H1 (cell line): ENCODE data around the gene DENND11. TPM values are rescaled to one million over a fixed set of nuclear protein-coding genes. Genes with fewer than 3 reads are reported as not detected.
A peak's percentile ranks its signal among the peaks of the same experiment; 100 is the strongest.

Experiments used
- CTCF ChIA-PET: fragments of 300-600 bp; sonication (Branson Sonifier 250); formaldehyde crosslinking; loops from one replicate; lab custom pipeline; 2021; ENCODE audit not compliant: partially characterized antibody; lab: Charles Lee
- POLR2A ChIA-PET: fragments of 300-600 bp; sonication (Branson Sonifier 250); formaldehyde crosslinking; loops from one replicate; lab custom pipeline; 2021; ENCODE audit warnings: inconsistent platforms; ENCODE audit not compliant: partially characterized antibody; lab: Charles Lee
- DNase-seq, 2 experiments: peaks; one replicate each; pipeline versions ENCODE4 v3.0.0 to v3.0.0-alpha.2; 2010 to 2022; ENCODE audit warnings: low spot score in 2 of 2, low read depth in 1 of 2, mixed read lengths in 1 of 2
- FAIRE-seq: peaks from 2 replicates; lab custom pipeline; 2011; peaks lifted over from hg19 to GRCh38; lab: Jason Lieb, UNC
- H2AFZ ChIP-seq: 2 replicates; pipeline ENCODE4 v1.8.1; 2012; ENCODE audit warnings: low read length, inconsistent platforms
- H2AK5ac ChIP-seq: 2 replicates; pipeline ENCODE4 v1.6.1; 2013; ENCODE audit warnings: low read depth, low read length
- H2BK120ac ChIP-seq: replicated peaks from 2 replicates; pipeline ENCODE3; 2013; ENCODE audit warnings: low read depth, low read length, inconsistent platforms
- H2BK12ac ChIP-seq: 2 replicates; pipeline ENCODE4 v1.6.1; 2013; ENCODE audit warnings: low read depth, low read length
- H2BK15ac ChIP-seq: 2 replicates; pipeline ENCODE4 v1.6.1; 2013; ENCODE audit warnings: low read length
- H2BK20ac ChIP-seq: 2 replicates; pipeline ENCODE4 v1.6.1; 2013; ENCODE audit warnings: low read length
- H2BK5ac ChIP-seq: 2 replicates; pipeline ENCODE4 v1.6.1; 2013; ENCODE audit warnings: low read depth, low read length
- H3K14ac ChIP-seq: 2 replicates; pipeline ENCODE4 v1.6.1; 2013; ENCODE audit warnings: inconsistent platforms; ENCODE audit not compliant: insufficient read length
- H3K18ac ChIP-seq: 2 replicates; pipeline ENCODE4 v1.6.1; 2013; ENCODE audit warnings: low read length; ENCODE audit errors: extremely low read depth
- H3K23ac ChIP-seq: 2 replicates; pipeline ENCODE4 v1.6.1; 2013; ENCODE audit warnings: inconsistent platforms; ENCODE audit not compliant: insufficient read length
- H3K23me2 ChIP-seq: 2 replicates; pipeline ENCODE4 v1.6.1; 2013; ENCODE audit warnings: low read depth, low read length
- H3K27ac ChIP-seq: 2 replicates; pipeline ENCODE4 v1.6.1; 2011; ENCODE audit warnings: low read depth, low read length, inconsistent platforms
- H3K27me3 ChIP-seq, 4 experiments: replicated peaks in 1 of 4; 1 replicate in 1 of 4; 2 replicates in 3 of 4; pipeline versions ENCODE4 v1.6.1 to v1.8.1; 2011 to 2013; ENCODE audit warnings: low read length in 3 of 4, mild to moderate bottlenecking in 3 of 4, inconsistent platforms in 2 of 4, mixed read lengths in 2 of 4, moderate library complexity in 1 of 4; ENCODE audit not compliant: control insufficient read depth in 3 of 4, insufficient read depth in 3 of 4; ENCODE audit errors: extremely low read depth in 1 of 4
- H3K36me3 ChIP-seq, 4 experiments: 2 replicates each; pipeline versions ENCODE4 v1.6.1 to v1.8.1; 2011 to 2013; ENCODE audit warnings: mild to moderate bottlenecking in 4 of 4, low read length in 3 of 4, moderate library complexity in 2 of 4, control low read depth in 1 of 4, inconsistent platforms in 1 of 4; ENCODE audit not compliant: insufficient read depth in 4 of 4, control insufficient read depth in 2 of 4
- H3K4ac ChIP-seq: replicated peaks from 2 replicates; pipeline ENCODE3; 2013; ENCODE audit warnings: low read length, low read depth, mixed read lengths, inconsistent platforms; ENCODE audit not compliant: insufficient read length
- H3K4me1 ChIP-seq, 4 experiments: replicated peaks in 1 of 4; 1 replicate in 1 of 4; 2 replicates in 3 of 4; pipeline versions ENCODE4 v1.6.1 to v1.8.1; 2011 to 2013; ENCODE audit warnings: low read length in 3 of 4, inconsistent platforms in 2 of 4, mixed read lengths in 1 of 4; ENCODE audit not compliant: insufficient read depth in 4 of 4, control insufficient read depth in 3 of 4
- H3K4me2 ChIP-seq, 2 experiments: 2 replicates each; pipeline versions ENCODE4 v1.6.1 to v1.8.1; 2011 to 2013; ENCODE audit warnings: low read depth in 2 of 2, low read length in 2 of 2, control low read depth in 1 of 2, inconsistent platforms in 1 of 2, mild to moderate bottlenecking in 1 of 2; ENCODE audit not compliant: insufficient read depth in 1 of 2
- H3K4me3 ChIP-seq, 4 experiments: fragments of 200-600, 300-600 bp in 1 of 4; sonication (generic), shearing (Covaris generic), sonication (Bioruptor Twin) in 1 of 4; 2 replicates each; pipeline versions ENCODE4 v1.5.1 to v1.8.1; 2011 to 2016; ENCODE audit warnings: low read length in 4 of 4, low read depth in 3 of 4, control low read depth in 2 of 4, inconsistent platforms in 2 of 4, mild to moderate bottlenecking in 2 of 4, mixed read lengths in 1 of 4, moderate library complexity in 1 of 4; ENCODE audit not compliant: insufficient read depth in 2 of 4; ENCODE audit errors: extremely low read depth in 1 of 4
- H3K56ac ChIP-seq: replicated peaks from 2 replicates; pipeline ENCODE3; 2013; ENCODE audit warnings: low read depth, mild to moderate bottlenecking, mixed read lengths, low read length, inconsistent platforms; ENCODE audit not compliant: insufficient read length
- H3K79me1 ChIP-seq: 2 replicates; pipeline ENCODE4 v1.6.1; 2013; ENCODE audit warnings: low read depth, low read length, control low read depth
- H3K79me2 ChIP-seq, 2 experiments: 2 replicates each; pipeline versions ENCODE4 v1.6.1 to v1.8.1; 2012 to 2013; ENCODE audit warnings: low read length in 2 of 2, mild to moderate bottlenecking in 2 of 2, inconsistent platforms in 1 of 2; ENCODE audit not compliant: insufficient read depth in 2 of 2, control insufficient read depth in 1 of 2
- H3K9ac ChIP-seq, 4 experiments: replicated peaks in 1 of 4; 1 replicate in 1 of 4; 2 replicates in 3 of 4; pipeline versions ENCODE4 v1.6.1 to v1.8.1; 2011 to 2013; ENCODE audit warnings: low read depth in 3 of 4, low read length in 3 of 4, control low read depth in 2 of 4, mild to moderate bottlenecking in 2 of 4, moderate library complexity in 2 of 4, inconsistent platforms in 1 of 4; ENCODE audit errors: extremely low read depth in 1 of 4
- H3K9me3 ChIP-seq, 2 experiments: 2 replicates each; pipeline versions ENCODE4 v1.6.1 to v1.8.1; 2012 to 2013; ENCODE audit warnings: mild to moderate bottlenecking in 2 of 2, moderate library complexity in 2 of 2, control low read depth in 1 of 2, inconsistent platforms in 1 of 2, low read depth in 1 of 2, low read length in 1 of 2, mixed read lengths in 1 of 2; ENCODE audit not compliant: insufficient read depth in 2 of 2
- H4K20me1 ChIP-seq, 2 experiments: replicated peaks in 1 of 2; 2 replicates each; pipeline versions ENCODE3 to v1.8.1; 2011 to 2013; ENCODE audit warnings: inconsistent platforms in 2 of 2, low read length in 2 of 2, mild to moderate bottlenecking in 1 of 2; ENCODE audit not compliant: insufficient read depth in 2 of 2, control insufficient read depth in 1 of 2
- H4K5ac ChIP-seq: 2 replicates; pipeline ENCODE4 v1.6.1; 2013; ENCODE audit warnings: low read length, low read depth, mixed read lengths, inconsistent platforms; ENCODE audit not compliant: insufficient read length
- H4K8ac ChIP-seq: 2 replicates; pipeline ENCODE4 v1.8.0; 2013; ENCODE audit warnings: mild to moderate bottlenecking, moderate library complexity, low read length, inconsistent platforms; ENCODE audit not compliant: insufficient read depth; ENCODE audit errors: extremely low read depth
- H4K91ac ChIP-seq: replicated peaks from 2 replicates; pipeline ENCODE3; 2013; ENCODE audit warnings: low read length, mixed read lengths, inconsistent platforms; ENCODE audit not compliant: insufficient read length
- BRCA1 ChIP-seq: IDR thresholded peaks from 2 replicates; pipeline ENCODE4 v1.6.1; 2012; ENCODE audit warnings: low read depth, low read length, improper control_type of control experiment
- EZH2 ChIP-seq: fragments of 200-600 bp; sonication (generic); IDR thresholded peaks from 2 replicates; pipeline ENCODE4 v1.7.1; 2012; ENCODE audit warnings: low read depth, mild to moderate bottlenecking, moderate library complexity, low read length, inconsistent platforms; ENCODE audit not compliant: severe bottlenecking
- GABPA ChIP-seq: IDR thresholded peaks from 2 replicates; pipeline ENCODE4 v1.6.1; 2011; ENCODE audit warnings: mild to moderate bottlenecking, low read length, moderate library complexity, borderline replicate concordance; ENCODE audit not compliant: insufficient read depth
- KDM4A ChIP-seq: IDR thresholded peaks from one replicate; pipeline ENCODE4 v1.7.1; 2012; ENCODE audit warnings: low read depth, mild to moderate bottlenecking, moderate library complexity, low read length, inconsistent platforms; ENCODE audit not compliant: severe bottlenecking
- POLR2A ChIP-seq, 2 experiments: IDR thresholded peaks; 1 replicate in 1 of 2; 2 replicates in 1 of 2; pipeline ENCODE4 v1.6.1; 2011; ENCODE audit warnings: low read depth in 2 of 2, low read length in 2 of 2, mild to moderate bottlenecking in 2 of 2; ENCODE audit errors: control extremely low read depth in 1 of 2
- RBBP5 ChIP-seq: IDR thresholded peaks from 2 replicates; pipeline ENCODE4 v1.7.1; 2012; ENCODE audit warnings: low read depth, mild to moderate bottlenecking, inconsistent platforms, low read length, moderate library complexity, borderline replicate concordance
- SIN3A ChIP-seq, 2 experiments: IDR thresholded peaks in 1 of 2; conservative IDR thresholded peaks in 1 of 2; 2 replicates each; pipeline ENCODE4 v1.6.1; 2011 to 2012; ENCODE audit warnings: low read length in 2 of 2, improper control_type of control experiment in 1 of 2, low read depth in 1 of 2, mild to moderate bottlenecking in 1 of 2
- SIRT6 ChIP-seq: IDR thresholded peaks from one replicate; pipeline ENCODE4 v1.7.1; 2012; ENCODE audit warnings: low read length, inconsistent platforms
- SP1 ChIP-seq: IDR thresholded peaks from 2 replicates; pipeline ENCODE4 v1.6.1; 2011; ENCODE audit warnings: low read depth, low read length
- SUZ12 ChIP-seq: fragments of 200-600 bp; sonication (generic); IDR thresholded peaks from 2 replicates; pipeline ENCODE4 v1.6.1; 2012; ENCODE audit warnings: mild to moderate bottlenecking, inconsistent platforms, low read length, moderate library complexity, mixed read lengths
- TAF1 ChIP-seq: IDR thresholded peaks from 2 replicates; pipeline ENCODE4 v1.6.1; 2011; ENCODE audit warnings: mild to moderate bottlenecking, low read depth, low read length
- TAF7 ChIP-seq: optimal IDR thresholded peaks from 2 replicates; pipeline ENCODE3; 2011; ENCODE audit warnings: low read depth, mild to moderate bottlenecking, inconsistent platforms, low read length, moderate library complexity, borderline replicate concordance
- WGBS, 2 experiments: shearing (Covaris generic) in 1 of 2; methylation state at CpG; one replicate each; pipeline versions ENCODE4 v1.1.6 to v1.1.7; 2013 to 2015; ENCODE audit warnings: low lambda C conversion rate in 2 of 2, mixed read lengths in 2 of 2, inconsistent platforms in 1 of 2, low coverage in 1 of 2, missing lambda C conversion rate in 1 of 2; ENCODE audit not compliant: insufficient replicate concordance in 2 of 2, insufficient coverage in 1 of 2, insufficient read length in 1 of 2; ENCODE audit errors: extremely low coverage in 1 of 2, missing lambda C conversion rate in 1 of 2; 5-methylcytosine and 5-hydroxymethylcytosine counted together
- polyA plus RNA-seq, 7 experiments: library from polyadenylated mRNA; depleted of rRNA in 3 of 7; stranded (reverse) in 5 of 7; unstranded in 2 of 7; fragments of >200 nt in 5 of 7; fragments of 200-250 nt in 2 of 7; gene quantifications; 1 replicate in 5 of 7; 2 replicates in 1 of 7; 4 replicates in 1 of 7; pipeline versions ENCODE4 v1.2.1 to v1.2.3, GENCODE V29; 2011 to 2013; ENCODE audit warnings: missing spikeins in 2 of 7, mixed read lengths in 2 of 7
- total RNA-seq: library from RNA; stranded (reverse); fragmentation: NEBNext Ultra II Directional; extraction: Animal tissue kit (Norgen Biotek cat#: 25700); gene quantifications from 2 replicates; pipeline ENCODE4 v1.2.1, GENCODE V29; 2021

The DENND11 gene
- total and polyA plus RNA-seq, 2 of the 8 experiments (the other 6 are each of a cell fraction or from before 2014, with no cell fraction given): 8.0 to 26.8 TPM

DNA sequence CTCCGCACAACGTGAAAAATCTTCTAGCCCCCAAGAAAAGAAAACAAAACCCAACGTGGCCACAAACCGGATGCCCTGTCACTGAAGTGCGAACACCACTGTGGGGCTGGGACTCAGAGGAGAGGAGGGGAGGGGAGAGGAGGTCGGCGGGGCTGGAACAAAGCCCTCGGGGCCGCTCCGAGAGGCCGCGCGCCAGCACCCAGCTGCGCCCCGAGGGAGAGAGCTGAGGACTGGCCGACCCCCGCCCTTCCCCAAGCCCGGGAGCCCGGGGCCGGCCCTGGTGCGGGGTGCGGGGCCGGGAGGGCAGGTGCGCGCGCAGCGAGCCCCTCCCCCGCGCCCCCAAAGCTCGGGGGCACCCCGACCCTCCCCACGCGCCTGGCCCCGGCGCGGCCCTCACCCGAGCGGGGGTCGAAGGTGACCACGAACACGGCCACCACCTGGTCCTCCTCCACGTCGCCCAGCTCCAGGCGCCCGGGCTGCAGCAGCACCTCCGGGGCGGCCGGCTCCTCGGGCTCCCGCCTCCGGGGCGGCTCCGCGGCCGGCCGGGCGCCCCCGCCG lies 398 bp downstream of the DENND11 start:
- no peaks in the 10 kb centered on the region for H3K36me3 ChIP-seq
- peak overlapping the region; percentile 69; the same call in 1 of the 2 replicates for H4K8ac ChIP-seq
- 0 out of 2 replicates have a peak overlapping the region, but pooled peaks have one; percentile 33 for H3K18ac ChIP-seq
- no peaks in the 10 kb centered on the region for H3K9me3 ChIP-seq
- DNase-seq (peak in 1 of 2 experiments; percentile 75), FAIRE-seq (no peak)
- TF ChIP-seq BRCA1 (no peak), SIN3A (conservative IDR thresholded peaks at IDR 0.05 in 1 of 2, IDR thresholded peaks at IDR 0.05 in 1 of 2; ENCODE audit: low read depth in 1 of 2, low read length in 2 of 2) (peak; percentile 57 to 59; a peak in 2 of 4 replicates), KDM4A (peak; percentile 90), GABPA (no peak), TAF7 (no peak), SP1 (no peak), SIRT6 (no peak), POLR2A (IDR thresholded peaks at IDR 0.05; ENCODE audit: control extremely low read depth in 1 of 2, low read depth in 2 of 2, low read length in 2 of 2) (peak in 1 of 2 experiments; percentile 22; a peak in 1 of 3 replicates), EZH2 (no peak), SUZ12 (no peak), RBBP5 (peak; percentile 47; the same call in 1 of the 2 replicates), TAF1 (0 out of 2 replicates have a peak, but pooled peaks have one; percentile 22)
- peaks cover 0 to 42% of the 10 kb centered on the region in 2 experiments; a peak in 2 of 4 replicates for H3K79me2 ChIP-seq
- H2AFZ ChIP-seq: no peak overlapping the region
- H2BK15ac ChIP-seq: no peak overlapping the region
- no peak overlapping the region for H3K14ac ChIP-seq
- CTCF ChIA-PET: interaction anchor here (0.6 to 1.6 kb wide), 7 partner anchors 13 to 908 kb away, joined by 3 to 6 read pairs (median 3); no protein-coding TSS in a partner anchor
- H2BK20ac ChIP-seq: no peak overlapping the region
- peaks cover 3% of the 10 kb centered on the region; the same call in 1 of the 2 replicates for H3K23me2 ChIP-seq
- H3K56ac ChIP-seq: no peak overlapping the region
- no peak overlapping the region for H3K27ac ChIP-seq
- H3K4ac ChIP-seq: no peak overlapping the region
- H2AK5ac ChIP-seq: no peak overlapping the region
- no peak overlapping the region; the same call in 1 of the 2 replicates for H2BK5ac ChIP-seq
- POLR2A ChIA-PET: interaction anchor here (0.6 to 3.6 kb wide), 9 partner anchors 11 to 46 kb away, joined by 3 to 16 read pairs (median 3); partner anchors contain the start of gene SSBP1
- H4K20me1 ChIP-seq: peaks cover 0 to 2% of the 10 kb centered on the region in 2 experiments
- peaks cover 0 to 8% (median 5%) of the 10 kb centered on the region in 4 experiments; a peak in 3 of 7 replicates for H3K27me3 ChIP-seq
- H3K4me2 ChIP-seq: peak overlapping the region; percentile 56 to 93
- peaks cover 2% of the 10 kb centered on the region; the same call in 1 of the 2 replicates for H3K79me1 ChIP-seq
- peaks cover 0 to 16% (median 10%) of the 10 kb centered on the region in 4 experiments; a peak in 6 of 7 replicates for H3K4me1 ChIP-seq
- H4K5ac ChIP-seq: peak overlapping the region; percentile 52
- H3K9ac ChIP-seq: peak overlapping the region in 3 of 4 experiments; percentile 43 to 61 (median 57); a peak in 4 of 7 replicates
- H4K91ac ChIP-seq: no peak overlapping the region
- 0% methylated on average over 1 of the region's 59 CpGs; no CpG with 5 or more reads in 1 of the 2 experiments for WGBS, 2 experiments
- no peak overlapping the region for H2BK120ac ChIP-seq
- no peak overlapping the region for H3K23ac ChIP-seq
- no peak overlapping the region for H2BK12ac ChIP-seq
- peak overlapping the region; percentile 63 to 73 (median 68) for H3K4me3 ChIP-seq
